GM23338 (cell line): ENCODE data around the gene ZNF287. TPM values are rescaled to one million over a fixed set of nuclear protein-coding genes. Genes with fewer than 3 reads are reported as not detected.

Experiments
- ATAC-seq: fragments of 200-7000 bp; cut with Tn5 transposase; 3 replicates; pipeline ENCODE4 v1.9.1; 2020
- DNase-seq: peaks from one replicate; pipeline ENCODE4 v3.0.0-alpha.2; 2015; ENCODE audit warnings: low spot score
- H2AFZ ChIP-seq: fragments of 200-600 bp; sonication (generic); 2 replicates; pipeline ENCODE4 v1.8.0; 2016; ENCODE audit warnings: antibody characterized with exemption, mild to moderate bottlenecking, moderate library complexity
- H3F3A ChIP-seq: fragments of 200-600 bp; sonication (generic); replicated peaks from 2 replicates; pipeline ENCODE4 v1.8.0; 2017; ENCODE audit warnings: antibody characterized with exemption, mixed run types, low read depth
- H3K27ac ChIP-seq: fragments of 200-600 bp; sonication (generic); 2 replicates; pipeline ENCODE4 v1.6.1; 2016; ENCODE audit warnings: low read depth
- H3K27me3 ChIP-seq: fragments of 200-600 bp; sonication (generic); 2 replicates; pipeline ENCODE4 v1.8.0; 2016; ENCODE audit warnings: mild to moderate bottlenecking, mixed run types, moderate library complexity; ENCODE audit not compliant: insufficient read depth
- H3K36me3 ChIP-seq: fragments of 200-600 bp; sonication (generic); 2 replicates; pipeline ENCODE4 v1.8.0; 2016; ENCODE audit warnings: mild to moderate bottlenecking; ENCODE audit not compliant: insufficient read depth
- H3K4me1 ChIP-seq: fragments of 200-600 bp; sonication (generic); 2 replicates; pipeline ENCODE4 v1.8.0; 2016; ENCODE audit warnings: mild to moderate bottlenecking, moderate library complexity; ENCODE audit not compliant: insufficient read depth
- H3K4me2 ChIP-seq: fragments of 200-600 bp; sonication (generic); 2 replicates; pipeline ENCODE4 v1.7.1; 2017; ENCODE audit warnings: mixed run types
- H3K4me3 ChIP-seq: fragments of 200-600 bp; sonication (generic); 2 replicates; pipeline ENCODE4 v1.6.1; 2016; ENCODE audit warnings: mixed run types
- H3K79me2 ChIP-seq: fragments of 200-600 bp; sonication (generic); replicated peaks from 2 replicates; pipeline ENCODE4 v1.8.0; 2017; ENCODE audit warnings: mild to moderate bottlenecking; ENCODE audit not compliant: insufficient read depth
- H3K9me2 ChIP-seq: fragments of 200-600 bp; sonication (generic); 2 replicates; pipeline ENCODE4 v1.8.0; 2017; ENCODE audit not compliant: insufficient read depth
- H4K20me1 ChIP-seq: fragments of 200-600 bp; sonication (generic); replicated peaks from 2 replicates; pipeline ENCODE4 v1.8.0; 2017; ENCODE audit warnings: mild to moderate bottlenecking; ENCODE audit not compliant: insufficient read depth
- H3K27ac Mint-ChIP-seq: 2 replicates; pipeline ENCODE4 v1.8.0; 2020; ENCODE audit warnings: inconsistent platforms, mild to moderate bottlenecking, moderate library complexity, mixed read lengths
- H3K27me3 Mint-ChIP-seq: 3 replicates; pipeline ENCODE4 v1.8.0; 2022; ENCODE audit warnings: low read depth, mild to moderate bottlenecking, moderate library complexity, mixed read lengths, inconsistent platforms; ENCODE audit not compliant: insufficient read depth, poor library complexity
- H3K36me3 Mint-ChIP-seq: 3 replicates; pipeline ENCODE4 v1.8.0; 2021; ENCODE audit warnings: low read depth, mild to moderate bottlenecking, inconsistent platforms, moderate library complexity, mixed read lengths
- H3K4me1 Mint-ChIP-seq: 3 replicates; pipeline ENCODE4 v1.8.0; 2020; ENCODE audit warnings: mild to moderate bottlenecking, inconsistent platforms, mixed read lengths
- H3K4me3 Mint-ChIP-seq: 3 replicates; pipeline ENCODE4 v1.8.0; 2021; ENCODE audit warnings: moderate library complexity, mild to moderate bottlenecking, inconsistent platforms, mixed read lengths
- H3K9me3 Mint-ChIP-seq: 3 replicates; pipeline ENCODE4 v1.8.0; 2020; ENCODE audit warnings: moderate library complexity, mild to moderate bottlenecking, inconsistent platforms, mixed read lengths
- CREB1 ChIP-seq: fragments of 250-450 bp; sonication (Bioruptor Pico); IDR thresholded peaks from 2 replicates; pipeline ENCODE4 v1.5.0; 2020; ENCODE audit warnings: low read depth, mild to moderate bottlenecking, moderate library complexity
- EZH2 ChIP-seq: fragments of 200-600 bp; sonication (generic); IDR thresholded peaks from one replicate; pipeline ENCODE4 v1.8.0; 2017; ENCODE audit warnings: antibody characterized with exemption, mild to moderate bottlenecking, low read depth; ENCODE audit not compliant: unreplicated experiment
- EZH2phosphoT487 ChIP-seq: fragments of 200-600 bp; sonication (generic); IDR thresholded peaks from one replicate; pipeline ENCODE4 v1.8.1; 2018; ENCODE audit warnings: antibody characterized with exemption; ENCODE audit not compliant: unreplicated experiment
- JUNB ChIP-seq: IDR thresholded peaks from one replicate; pipeline ENCODE4 v1.6.1; 2016; ENCODE audit warnings: antibody characterized with exemption; ENCODE audit not compliant: unreplicated experiment
- STAT1 ChIP-seq: IDR thresholded peaks from one replicate; pipeline ENCODE4 v1.6.1; 2016; ENCODE audit warnings: antibody characterized with exemption; ENCODE audit not compliant: unreplicated experiment
- ZNF114 ChIP-seq: fragments of 250-450 bp; sonication (Bioruptor Pico); IDR thresholded peaks from 2 replicates; pipeline ENCODE4 v1.5.0; 2020; ENCODE audit warnings: mild to moderate bottlenecking, moderate library complexity
- polyA plus RNA-seq: library from polyadenylated mRNA; unstranded; fragments of >200 nt; fragmentation: Nextera tagmentation; extraction: Ambion mirVana; gene quantifications from 2 replicates; pipeline ENCODE4 v1.2.1, GENCODE V29; 2016
- total RNA-seq: library from RNA; depleted of rRNA; stranded (reverse); fragments of >200 nt; shearing (Covaris generic); gene quantifications from 2 replicates; pipeline ENCODE4 v1.2.3, GENCODE V29; 2014
- TF ChIP-seq, protein P1 (sequence below): fragments of 250-450 bp; sonication (Bioruptor Pico); IDR thresholded peaks from 2 replicates; pipeline ENCODE4 v1.5.0; 2020; ENCODE audit warnings: mild to moderate bottlenecking, moderate library complexity
- TF ChIP-seq, protein P2 (sequence below), 2 experiments: fragments of 200-600 bp in 1 of 2; sonication (generic) in 1 of 2; conservative IDR thresholded peaks; 2 replicates each; pipeline versions ENCODE4 v1.5.1 to v1.6.1; 2016 to 2017; ENCODE audit warnings: antibody characterized with exemption in 2 of 2, low read depth in 2 of 2, mild to moderate bottlenecking in 2 of 2, moderate library complexity in 1 of 2

ZNF287 gene
- total and polyA plus RNA-seq, 2 experiments from 2014 or later, result 5.1 to 8.0 TPM

DNA sequence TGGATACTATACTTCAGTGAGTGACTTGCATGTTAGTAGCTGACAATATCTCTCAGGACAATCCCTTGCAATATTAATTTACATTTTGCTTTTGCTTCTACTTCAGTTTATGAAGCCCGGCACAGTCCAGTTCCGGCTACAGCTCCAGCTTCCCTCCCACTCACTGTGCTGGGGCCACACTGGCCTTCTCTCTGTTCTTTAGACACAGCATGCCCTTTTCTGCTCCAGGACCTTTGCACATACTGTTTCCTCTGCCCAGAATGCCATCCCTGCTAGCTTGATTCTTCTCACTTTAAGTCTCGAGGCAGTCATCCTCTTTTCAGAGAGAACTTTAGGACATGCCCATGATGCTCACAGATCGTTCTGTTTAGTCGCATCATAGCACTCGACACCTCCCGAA is 51.5 kb downstream of the ZNF287 start (continued):
- TF ChIP-seq, protein P1, sequence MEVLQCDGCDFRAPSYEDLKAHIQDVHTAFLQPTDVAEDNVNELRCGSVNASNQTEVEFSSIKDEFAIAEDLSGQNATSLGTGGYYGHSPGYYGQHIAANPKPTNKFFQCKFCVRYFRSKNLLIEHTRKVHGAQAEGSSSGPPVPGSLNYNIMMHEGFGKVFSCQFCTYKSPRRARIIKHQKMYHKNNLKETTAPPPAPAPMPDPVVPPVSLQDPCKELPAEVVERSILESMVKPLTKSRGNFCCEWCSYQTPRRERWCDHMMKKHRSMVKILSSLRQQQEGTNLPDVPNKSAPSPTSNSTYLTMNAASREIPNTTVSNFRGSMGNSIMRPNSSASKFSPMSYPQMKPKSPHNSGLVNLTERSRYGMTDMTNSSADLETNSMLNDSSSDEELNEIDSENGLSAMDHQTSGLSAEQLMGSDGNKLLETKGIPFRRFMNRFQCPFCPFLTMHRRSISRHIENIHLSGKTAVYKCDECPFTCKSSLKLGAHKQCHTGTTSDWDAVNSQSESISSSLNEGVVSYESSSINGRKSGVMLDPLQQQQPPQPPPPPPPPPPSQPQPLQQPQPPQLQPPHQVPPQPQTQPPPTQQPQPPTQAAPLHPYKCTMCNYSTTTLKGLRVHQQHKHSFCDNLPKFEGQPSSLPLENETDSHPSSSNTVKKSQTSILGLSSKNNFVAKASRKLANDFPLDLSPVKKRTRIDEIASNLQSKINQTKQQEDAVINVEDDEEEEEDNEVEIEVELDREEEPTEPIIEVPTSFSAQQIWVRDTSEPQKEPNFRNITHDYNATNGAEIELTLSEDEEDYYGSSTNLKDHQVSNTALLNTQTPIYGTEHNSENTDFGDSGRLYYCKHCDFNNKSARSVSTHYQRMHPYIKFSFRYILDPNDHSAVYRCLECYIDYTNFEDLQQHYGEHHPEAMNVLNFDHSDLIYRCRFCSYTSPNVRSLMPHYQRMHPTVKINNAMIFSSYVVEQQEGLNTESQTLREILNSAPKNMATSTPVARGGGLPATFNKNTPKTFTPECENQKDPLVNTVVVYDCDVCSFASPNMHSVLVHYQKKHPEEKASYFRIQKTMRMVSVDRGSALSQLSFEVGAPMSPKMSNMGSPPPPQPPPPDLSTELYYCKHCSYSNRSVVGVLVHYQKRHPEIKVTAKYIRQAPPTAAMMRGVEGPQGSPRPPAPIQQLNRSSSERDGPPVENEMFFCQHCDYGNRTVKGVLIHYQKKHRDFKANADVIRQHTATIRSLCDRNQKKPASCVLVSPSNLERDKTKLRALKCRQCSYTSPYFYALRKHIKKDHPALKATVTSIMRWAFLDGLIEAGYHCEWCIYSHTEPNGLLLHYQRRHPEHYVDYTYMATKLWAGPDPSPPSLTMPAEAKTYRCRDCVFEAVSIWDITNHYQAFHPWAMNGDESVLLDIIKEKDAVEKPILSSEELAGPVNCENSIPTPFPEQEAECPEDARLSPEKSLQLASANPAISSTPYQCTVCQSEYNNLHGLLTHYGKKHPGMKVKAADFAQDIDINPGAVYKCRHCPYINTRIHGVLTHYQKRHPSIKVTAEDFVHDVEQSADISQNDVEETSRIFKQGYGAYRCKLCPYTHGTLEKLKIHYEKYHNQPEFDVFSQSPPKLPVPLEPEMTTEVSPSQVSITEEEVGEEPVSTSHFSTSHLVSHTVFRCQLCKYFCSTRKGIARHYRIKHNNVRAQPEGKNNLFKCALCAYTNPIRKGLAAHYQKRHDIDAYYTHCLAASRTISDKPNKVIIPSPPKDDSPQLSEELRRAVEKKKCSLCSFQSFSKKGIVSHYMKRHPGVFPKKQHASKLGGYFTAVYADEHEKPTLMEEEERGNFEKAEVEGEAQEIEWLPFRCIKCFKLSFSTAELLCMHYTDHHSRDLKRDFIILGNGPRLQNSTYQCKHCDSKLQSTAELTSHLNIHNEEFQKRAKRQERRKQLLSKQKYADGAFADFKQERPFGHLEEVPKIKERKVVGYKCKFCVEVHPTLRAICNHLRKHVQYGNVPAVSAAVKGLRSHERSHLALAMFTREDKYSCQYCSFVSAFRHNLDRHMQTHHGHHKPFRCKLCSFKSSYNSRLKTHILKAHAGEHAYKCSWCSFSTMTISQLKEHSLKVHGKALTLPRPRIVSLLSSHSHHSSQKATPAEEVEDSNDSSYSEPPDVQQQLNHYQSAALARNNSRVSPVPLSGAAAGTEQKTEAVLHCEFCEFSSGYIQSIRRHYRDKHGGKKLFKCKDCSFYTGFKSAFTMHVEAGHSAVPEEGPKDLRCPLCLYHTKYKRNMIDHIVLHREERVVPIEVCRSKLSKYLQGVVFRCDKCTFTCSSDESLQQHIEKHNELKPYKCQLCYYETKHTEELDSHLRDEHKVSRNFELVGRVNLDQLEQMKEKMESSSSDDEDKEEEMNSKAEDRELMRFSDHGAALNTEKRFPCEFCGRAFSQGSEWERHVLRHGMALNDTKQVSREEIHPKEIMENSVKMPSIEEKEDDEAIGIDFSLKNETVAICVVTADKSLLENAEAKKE (CRISPR knock-in tag), result no peak
- TF ChIP-seq CREB1 (CRISPR knock-in tag) (no peak), EZH2phosphoT487 (no peak), EZH2 (no peak)

DNA sequence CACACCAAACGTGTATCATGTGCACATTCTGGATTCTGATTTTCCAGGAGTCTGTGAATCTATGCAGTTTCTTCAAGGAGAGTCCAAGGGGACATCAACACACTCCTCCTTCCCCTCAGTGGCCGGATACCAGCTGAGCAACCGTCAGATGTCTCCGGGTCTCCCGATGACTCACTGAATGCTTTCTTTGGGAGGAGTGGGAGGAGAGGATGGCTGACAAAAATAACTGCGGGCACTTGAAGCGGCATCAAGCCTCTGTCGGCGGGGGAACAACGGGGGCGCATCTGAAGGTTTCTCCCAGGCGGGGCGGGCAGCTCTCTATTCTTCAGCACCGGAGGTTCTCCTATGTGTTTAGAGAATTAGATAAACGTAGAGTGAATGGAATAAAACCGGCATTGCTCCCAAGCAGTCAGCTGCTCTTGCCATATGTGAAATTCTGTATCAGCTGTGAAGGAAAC is 52.4 kb downstream of the ZNF287 start:
- DNase-seq, result no peak
- no peak overlapping the region for H3K4me3 Mint-ChIP-seq
- H3K79me2 ChIP-seq, result no peaks in the 10 kb centered on the region
- H3K36me3 Mint-ChIP-seq, result no peaks in the 10 kb centered on the region
- H4K20me1 ChIP-seq, result no peaks in the 10 kb centered on the region
- H3K9me3 Mint-ChIP-seq, result no peaks in the 10 kb centered on the region
- no peaks in the 10 kb centered on the region for H3K9me2 ChIP-seq
- ATAC-seq, result peak; percentile 19; the same call in 1 of the 3 replicates
- peaks cover 5% of the 10 kb centered on the region; the same call in 1 of the 2 replicates for H3F3A ChIP-seq
- H3K4me1 Mint-ChIP-seq, result peaks cover 26% of the 10 kb centered on the region
- no peak overlapping the region for H3K4me2 ChIP-seq
- no peak overlapping the region for H3K4me3 ChIP-seq
- no peaks in the 10 kb centered on the region for H3K36me3 ChIP-seq
- no peak overlapping the region for H3K27ac ChIP-seq
- no peak overlapping the region for H3K27ac Mint-ChIP-seq
- H3K27me3 ChIP-seq, result no peaks in the 10 kb centered on the region
- peaks cover 12% of the 10 kb centered on the region for H3K4me1 ChIP-seq
- peaks cover 4% of the 10 kb centered on the region for H3K27me3 Mint-ChIP-seq
- peak overlapping the region; percentile 69 for H2AFZ ChIP-seq
- TF ChIP-seq STAT1 (no peak), ZNF114 (CRISPR knock-in tag) (no peak), JUNB (no peak)
- TF ChIP-seq, protein P2, sequence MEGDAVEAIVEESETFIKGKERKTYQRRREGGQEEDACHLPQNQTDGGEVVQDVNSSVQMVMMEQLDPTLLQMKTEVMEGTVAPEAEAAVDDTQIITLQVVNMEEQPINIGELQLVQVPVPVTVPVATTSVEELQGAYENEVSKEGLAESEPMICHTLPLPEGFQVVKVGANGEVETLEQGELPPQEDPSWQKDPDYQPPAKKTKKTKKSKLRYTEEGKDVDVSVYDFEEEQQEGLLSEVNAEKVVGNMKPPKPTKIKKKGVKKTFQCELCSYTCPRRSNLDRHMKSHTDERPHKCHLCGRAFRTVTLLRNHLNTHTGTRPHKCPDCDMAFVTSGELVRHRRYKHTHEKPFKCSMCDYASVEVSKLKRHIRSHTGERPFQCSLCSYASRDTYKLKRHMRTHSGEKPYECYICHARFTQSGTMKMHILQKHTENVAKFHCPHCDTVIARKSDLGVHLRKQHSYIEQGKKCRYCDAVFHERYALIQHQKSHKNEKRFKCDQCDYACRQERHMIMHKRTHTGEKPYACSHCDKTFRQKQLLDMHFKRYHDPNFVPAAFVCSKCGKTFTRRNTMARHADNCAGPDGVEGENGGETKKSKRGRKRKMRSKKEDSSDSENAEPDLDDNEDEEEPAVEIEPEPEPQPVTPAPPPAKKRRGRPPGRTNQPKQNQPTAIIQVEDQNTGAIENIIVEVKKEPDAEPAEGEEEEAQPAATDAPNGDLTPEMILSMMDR (conservative IDR thresholded peaks at IDR 0.05; ENCODE audit: low read depth in 2 of 2), result no peak
- TF ChIP-seq, protein P1 (CRISPR knock-in tag), result no peak
